Activated B cell treated with CpG ODN at 0.5 μM for 24 hours (primary cell): ENCODE data around the gene TMC1. TPM values are rescaled to one million over a fixed set of nuclear protein-coding genes. Genes with fewer than 3 reads are reported as not detected.
"Not testable (repeated sequence)": the region's sequence is repeated elsewhere in the genome, so short reads cannot be mapped to it uniquely, and the experiment has no call there.

Experiments used
- ATAC-seq: fragments of 200-7000 bp; cut with Tn5 transposase; one replicate; pipeline ENCODE4 v1.10.0; 2021; ENCODE audit warnings: low read depth, mild to moderate bottlenecking, moderate library complexity
- CTCF ChIA-PET: fragments of 350-600 bp; sonication (Branson Sonifier 250); formaldehyde crosslinking; loops from one replicate; lab custom pipeline; 2021; ENCODE audit warnings: antibody characterized with exemption; lab: Charles Lee
- POLR2A ChIA-PET: fragments of 350-600 bp; sonication (Branson Sonifier 250); formaldehyde crosslinking; loops from one replicate; lab custom pipeline; 2021; ENCODE audit warnings: antibody characterized with exemption; lab: Charles Lee
- DNase-seq: peaks from one replicate; pipeline ENCODE4 v3.0.0; 2022
- H3K27ac Mint-ChIP-seq: one replicate; pipeline ENCODE4 v1.8.0; 2020; ENCODE audit warnings: mixed read lengths
- H3K27me3 Mint-ChIP-seq: one replicate; pipeline ENCODE4 v1.8.0; 2021; ENCODE audit warnings: mixed read lengths
- H3K36me3 Mint-ChIP-seq: one replicate; pipeline ENCODE4 v1.8.0; 2021; ENCODE audit warnings: low read depth, mixed read lengths
- H3K4me1 Mint-ChIP-seq: one replicate; pipeline ENCODE4 v1.8.0; 2021; ENCODE audit warnings: mixed read lengths
- H3K4me3 Mint-ChIP-seq: one replicate; pipeline ENCODE4 v1.8.0; 2020; ENCODE audit warnings: mild to moderate bottlenecking, mixed read lengths
- H3K9me3 Mint-ChIP-seq: one replicate; pipeline ENCODE4 v1.8.0; 2020; ENCODE audit warnings: mixed read lengths
- intact Hi-C: fragments of 100-400 bp; cut with micrococcal nuclease; formaldehyde crosslinking; loops from one replicate; pipeline ENCODE4 v1.15.1; 2024
- total RNA-seq: library from RNA; stranded (reverse); gene quantifications from 2 replicates; pipeline ENCODE4 v1.2.3, GENCODE V29; 2022
- TF ChIP-seq, protein P1 (sequence below): fragments of 200-600 bp; IDR thresholded peaks from one replicate; pipeline ENCODE4 v1.8.0; 2022; ENCODE audit warnings: antibody characterized with exemption, mild to moderate bottlenecking

TMC1 gene
- total RNA-seq, 1 donor from 2014 or later: not detected

DNA sequence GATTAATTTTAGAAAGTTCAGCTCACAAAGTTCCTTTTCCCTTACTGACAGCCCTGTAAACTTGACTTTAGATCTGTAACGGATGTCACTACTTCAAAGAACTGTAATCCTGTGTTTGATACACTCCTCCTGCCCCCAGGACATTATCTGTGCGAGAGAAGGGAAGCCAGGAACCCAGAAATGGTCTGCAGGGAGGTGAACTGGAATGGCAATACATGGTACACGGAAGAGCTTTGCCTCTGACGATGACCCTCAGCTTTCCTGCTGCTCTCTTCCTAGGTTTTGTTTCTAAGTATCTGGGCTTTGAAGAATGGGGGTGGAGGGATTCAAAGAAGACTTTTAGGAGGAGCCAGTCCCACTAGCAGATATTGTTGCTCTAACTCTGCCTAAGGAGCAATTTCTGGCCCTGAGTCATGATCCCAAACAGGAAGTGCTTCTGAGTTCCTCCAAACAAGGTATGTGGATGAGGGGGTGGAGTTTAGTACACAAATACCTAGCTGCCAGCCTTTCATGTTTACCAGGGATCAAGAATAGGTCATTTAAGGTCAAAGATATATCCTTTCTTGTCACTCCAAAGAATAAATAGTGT lies 43.4 kb upstream of the TMC1 start:
- CTCF ChIA-PET: no interaction called here
- Mint-ChIP-seq H3K27me3 (no peaks in the 10 kb centered on the region), H3K4me1 (peaks cover 11% of the 10 kb centered on the region), H3K36me3 (no peaks in the 10 kb centered on the region), H3K4me3 (no peak overlapping the region), H3K9me3 (no peaks in the 10 kb centered on the region), H3K27ac (no peak overlapping the region)
- DNase-seq: no peak
- TF ChIP-seq, protein P1, sequence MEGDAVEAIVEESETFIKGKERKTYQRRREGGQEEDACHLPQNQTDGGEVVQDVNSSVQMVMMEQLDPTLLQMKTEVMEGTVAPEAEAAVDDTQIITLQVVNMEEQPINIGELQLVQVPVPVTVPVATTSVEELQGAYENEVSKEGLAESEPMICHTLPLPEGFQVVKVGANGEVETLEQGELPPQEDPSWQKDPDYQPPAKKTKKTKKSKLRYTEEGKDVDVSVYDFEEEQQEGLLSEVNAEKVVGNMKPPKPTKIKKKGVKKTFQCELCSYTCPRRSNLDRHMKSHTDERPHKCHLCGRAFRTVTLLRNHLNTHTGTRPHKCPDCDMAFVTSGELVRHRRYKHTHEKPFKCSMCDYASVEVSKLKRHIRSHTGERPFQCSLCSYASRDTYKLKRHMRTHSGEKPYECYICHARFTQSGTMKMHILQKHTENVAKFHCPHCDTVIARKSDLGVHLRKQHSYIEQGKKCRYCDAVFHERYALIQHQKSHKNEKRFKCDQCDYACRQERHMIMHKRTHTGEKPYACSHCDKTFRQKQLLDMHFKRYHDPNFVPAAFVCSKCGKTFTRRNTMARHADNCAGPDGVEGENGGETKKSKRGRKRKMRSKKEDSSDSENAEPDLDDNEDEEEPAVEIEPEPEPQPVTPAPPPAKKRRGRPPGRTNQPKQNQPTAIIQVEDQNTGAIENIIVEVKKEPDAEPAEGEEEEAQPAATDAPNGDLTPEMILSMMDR: no peak
- no peak for ATAC-seq
- POLR2A ChIA-PET: no interaction called here
- intact Hi-C loops: loop anchor here (5.0 to 10.0 kb wide), 2 partner anchors 36 to 57 kb away; no protein-coding TSS in a partner anchor

DNA sequence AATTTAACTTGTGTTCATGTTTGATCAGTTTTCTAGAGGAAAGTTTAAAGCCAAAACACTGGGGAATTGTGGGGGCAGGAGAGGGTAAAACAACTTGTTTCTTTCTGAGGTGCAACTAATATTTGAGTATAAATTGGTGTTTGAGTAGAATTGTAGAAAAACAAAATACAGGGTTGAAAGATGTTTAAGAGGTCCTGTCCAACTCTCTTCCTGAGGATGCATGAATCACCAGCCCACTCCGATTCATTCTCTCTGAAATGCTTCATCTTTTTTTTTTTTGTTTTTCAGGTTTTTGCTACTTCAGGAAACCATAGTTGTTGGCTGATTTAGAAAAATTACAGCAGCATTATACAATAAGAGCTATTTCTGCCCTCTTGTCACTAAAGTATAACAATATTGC lies 42.4 kb upstream of the TMC1 start:
- no peak overlapping the region for H3K27ac Mint-ChIP-seq
- no peaks in the 10 kb centered on the region for H3K36me3 Mint-ChIP-seq

DNA sequence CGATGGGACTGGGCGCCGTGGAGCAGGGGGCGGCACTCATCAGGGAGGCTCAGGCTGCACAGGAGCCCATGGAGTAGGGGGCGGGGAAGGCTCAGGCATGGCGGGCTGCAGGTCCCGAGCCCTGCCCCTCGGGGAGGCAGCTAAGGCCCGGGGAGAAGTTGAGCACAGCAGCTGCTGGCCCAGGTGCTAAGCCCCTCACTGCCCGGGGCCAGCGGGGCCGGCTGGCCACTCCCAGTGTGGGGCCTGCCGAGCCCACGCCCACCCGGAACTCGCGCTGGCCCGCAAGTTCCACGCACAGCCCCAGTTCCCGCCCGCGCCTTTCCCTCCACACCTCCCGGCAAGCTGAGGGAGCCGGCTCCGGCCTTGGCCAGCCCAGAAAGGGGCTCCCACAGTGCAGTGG lies 41.1 kb upstream of the TMC1 start:
- ATAC-seq: not testable (repeated sequence)

More for the DNA sequence above, 42.4 kb upstream of the TMC1 start:
- no peak for DNase-seq
- CTCF ChIA-PET: no interaction called here
- Mint-ChIP-seq H3K4me1 (peaks cover 3% of the 10 kb centered on the region), H3K9me3 (no peaks in the 10 kb centered on the region), H3K27me3 (no peaks in the 10 kb centered on the region), H3K4me3 (no peak overlapping the region)
- POLR2A ChIA-PET: no interaction called here
- TF ChIP-seq, protein P1: no peak
- intact Hi-C loops: loop anchor here (5.0 to 10.0 kb wide), 2 partner anchors 37 to 56 kb away; no protein-coding TSS in a partner anchor
- ATAC-seq: no peak

GRCh38 chr9:72480921-72481320 lies 40.5 kb upstream of the TMC1 start:
- Mint-ChIP-seq H3K4me3 (no peak overlapping the region), H3K9me3 (no peaks in the 10 kb centered on the region), H3K4me1 (no peaks in the 10 kb centered on the region), H3K27ac (no peak overlapping the region), H3K27me3 (no peaks in the 10 kb centered on the region), H3K36me3 (no peaks in the 10 kb centered on the region)
- no peak for DNase-seq
- ChIA-PET CTCF (no interaction called here), POLR2A (no interaction called here)
- no peak for ATAC-seq
- TF ChIP-seq, protein P1: no peak
- intact Hi-C loops: no loop called here

More for the DNA sequence above, 41.1 kb upstream of the TMC1 start:
- H3K36me3 Mint-ChIP-seq, POLR2A ChIA-PET, H3K4me1 Mint-ChIP-seq, CTCF ChIA-PET, DNase-seq, H3K9me3 Mint-ChIP-seq, H3K27me3 Mint-ChIP-seq, H3K4me3 Mint-ChIP-seq, H3K27ac Mint-ChIP-seq, intact Hi-C loops: not testable (repeated sequence)

- H3K27ac Mint-ChIP-seq: no peak overlapping the region
- ChIA-PET POLR2A (no interaction called here), CTCF (no interaction called here)
- DNase-seq (no peak), ATAC-seq (no peak)
- no peaks in the 10 kb centered on the region for H3K36me3 Mint-ChIP-seq
- H3K4me1 Mint-ChIP-seq: no peaks in the 10 kb centered on the region
- intact Hi-C loops: no loop called here
- TF ChIP-seq, protein P1: no peak
- no peaks in the 10 kb centered on the region for H3K9me3 Mint-ChIP-seq
- no peak overlapping the region for H3K4me3 Mint-ChIP-seq
- H3K27me3 Mint-ChIP-seq: no peaks in the 10 kb centered on the region
Measured at GRCh38 chr9:72485821-72486593, 35.4 kb upstream of the TMC1 start.
